ENCODE results near the gene UBE2I.

UBE2I gene

DNA sequence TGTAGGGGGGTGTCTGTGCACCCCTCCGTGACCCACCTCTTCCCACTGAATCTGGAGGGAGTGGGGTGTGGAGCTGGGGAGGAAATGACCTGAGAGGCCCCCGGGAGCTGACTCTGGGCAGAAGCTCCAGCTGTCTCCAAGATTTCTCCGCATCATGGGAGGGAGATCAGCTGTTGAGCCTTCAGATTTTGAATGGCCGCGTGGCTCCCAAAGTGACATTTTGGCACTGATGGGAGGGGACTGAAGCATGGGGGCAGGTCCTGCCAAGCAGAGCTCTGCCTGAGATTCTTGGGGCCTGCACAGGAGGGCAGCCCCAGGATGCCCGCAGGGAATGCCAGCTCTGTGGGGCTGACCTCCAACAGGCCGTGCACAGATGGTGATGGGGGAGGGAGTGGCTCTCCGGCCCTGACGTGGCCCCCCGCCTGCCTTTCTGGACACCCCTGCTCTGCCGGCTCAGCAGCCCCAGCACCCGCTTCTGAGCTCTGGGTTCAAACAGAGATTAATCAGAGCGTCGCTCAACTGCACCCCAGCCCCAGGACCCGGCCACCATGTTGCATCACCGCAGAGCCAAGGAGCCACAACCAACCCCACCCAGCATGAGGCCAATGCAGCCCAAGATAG lies 25.3 kb upstream of the UBE2I start:
- no peak for DNase-seq (ENCODE audit: low spot score)
- TF ChIP-seq, protein P1, sequence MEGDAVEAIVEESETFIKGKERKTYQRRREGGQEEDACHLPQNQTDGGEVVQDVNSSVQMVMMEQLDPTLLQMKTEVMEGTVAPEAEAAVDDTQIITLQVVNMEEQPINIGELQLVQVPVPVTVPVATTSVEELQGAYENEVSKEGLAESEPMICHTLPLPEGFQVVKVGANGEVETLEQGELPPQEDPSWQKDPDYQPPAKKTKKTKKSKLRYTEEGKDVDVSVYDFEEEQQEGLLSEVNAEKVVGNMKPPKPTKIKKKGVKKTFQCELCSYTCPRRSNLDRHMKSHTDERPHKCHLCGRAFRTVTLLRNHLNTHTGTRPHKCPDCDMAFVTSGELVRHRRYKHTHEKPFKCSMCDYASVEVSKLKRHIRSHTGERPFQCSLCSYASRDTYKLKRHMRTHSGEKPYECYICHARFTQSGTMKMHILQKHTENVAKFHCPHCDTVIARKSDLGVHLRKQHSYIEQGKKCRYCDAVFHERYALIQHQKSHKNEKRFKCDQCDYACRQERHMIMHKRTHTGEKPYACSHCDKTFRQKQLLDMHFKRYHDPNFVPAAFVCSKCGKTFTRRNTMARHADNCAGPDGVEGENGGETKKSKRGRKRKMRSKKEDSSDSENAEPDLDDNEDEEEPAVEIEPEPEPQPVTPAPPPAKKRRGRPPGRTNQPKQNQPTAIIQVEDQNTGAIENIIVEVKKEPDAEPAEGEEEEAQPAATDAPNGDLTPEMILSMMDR (IDR thresholded peaks at IDR 0.05; ENCODE audit: extremely low read depth, missing control alignments), result no peak

DNA sequence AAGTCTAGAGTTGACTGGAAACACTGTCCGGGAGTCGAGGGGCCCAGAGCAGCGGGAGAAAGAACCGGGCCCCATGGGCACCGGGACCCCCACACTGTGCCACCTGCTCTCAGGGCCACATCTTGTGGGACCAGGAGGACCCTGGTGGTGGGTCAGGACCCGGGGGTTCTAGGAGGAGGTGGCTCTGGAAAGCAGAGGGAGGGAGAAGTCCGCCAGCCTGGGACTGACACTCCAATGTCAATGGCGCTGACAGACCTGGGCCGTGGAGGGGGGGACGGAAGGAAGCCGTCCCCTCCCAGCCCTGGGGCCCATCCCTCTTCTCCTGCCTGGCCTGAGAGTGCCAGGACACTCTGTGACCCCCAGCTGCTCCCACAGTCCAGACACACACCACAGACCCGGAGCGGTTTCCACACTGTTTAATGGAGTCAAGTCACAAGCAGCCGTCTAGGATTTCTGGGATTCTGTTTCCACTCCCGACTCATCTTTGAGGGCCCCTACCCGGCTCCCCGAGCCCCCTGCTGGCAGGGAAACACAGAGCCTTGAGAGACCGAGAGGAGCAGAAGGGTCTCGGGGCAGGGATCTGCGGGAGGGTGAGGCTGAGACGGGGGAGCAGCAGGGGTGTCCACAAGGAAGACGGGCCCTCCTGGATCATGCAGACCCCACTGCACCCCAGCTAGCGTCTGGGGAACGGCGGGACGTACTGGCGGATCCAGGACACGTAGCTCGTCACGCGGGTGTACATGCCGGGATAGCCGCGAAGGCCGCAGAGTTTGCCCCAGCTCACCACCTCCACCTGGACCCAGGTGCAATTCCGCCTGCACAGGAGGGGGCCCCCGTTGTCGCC lies 23.5 kb upstream of the UBE2I start:
- no peak for DNase-seq (ENCODE audit: low spot score)
- TF ChIP-seq, protein P1 (IDR thresholded peaks at IDR 0.05; ENCODE audit: extremely low read depth, missing control alignments), result no peak

DNA sequence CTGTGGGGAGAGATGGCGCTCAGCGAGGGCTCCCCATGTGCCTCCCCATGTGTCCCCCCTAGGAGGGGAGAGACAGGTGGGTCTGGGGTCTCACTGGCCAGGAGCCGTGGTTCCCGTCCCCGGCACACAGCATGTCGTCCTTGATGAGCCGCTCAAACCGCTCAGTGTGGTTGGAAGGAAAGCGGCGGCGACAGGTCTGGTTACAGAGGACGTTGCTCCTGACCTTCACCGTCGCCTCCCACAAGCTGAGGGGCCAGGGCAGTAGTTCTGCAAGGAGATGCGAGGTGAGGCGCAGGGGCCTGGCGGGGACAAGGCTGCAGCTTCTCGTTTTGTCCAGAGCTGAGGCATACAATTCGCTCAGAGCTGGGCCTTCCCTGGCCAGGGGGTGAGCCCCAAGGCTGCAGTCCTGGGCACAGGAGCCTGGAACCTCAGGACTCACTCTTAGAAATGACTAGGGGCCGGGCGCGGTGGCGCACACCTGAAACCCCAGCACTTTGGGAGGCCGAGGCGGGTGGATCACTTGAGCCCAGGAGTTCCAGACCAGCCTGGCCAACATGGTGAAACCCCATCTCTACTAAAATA lies 22.8 kb upstream of the UBE2I start:
- TF ChIP-seq, protein P1 (IDR thresholded peaks at IDR 0.05; ENCODE audit: extremely low read depth, missing control alignments), result no peak

DNA sequence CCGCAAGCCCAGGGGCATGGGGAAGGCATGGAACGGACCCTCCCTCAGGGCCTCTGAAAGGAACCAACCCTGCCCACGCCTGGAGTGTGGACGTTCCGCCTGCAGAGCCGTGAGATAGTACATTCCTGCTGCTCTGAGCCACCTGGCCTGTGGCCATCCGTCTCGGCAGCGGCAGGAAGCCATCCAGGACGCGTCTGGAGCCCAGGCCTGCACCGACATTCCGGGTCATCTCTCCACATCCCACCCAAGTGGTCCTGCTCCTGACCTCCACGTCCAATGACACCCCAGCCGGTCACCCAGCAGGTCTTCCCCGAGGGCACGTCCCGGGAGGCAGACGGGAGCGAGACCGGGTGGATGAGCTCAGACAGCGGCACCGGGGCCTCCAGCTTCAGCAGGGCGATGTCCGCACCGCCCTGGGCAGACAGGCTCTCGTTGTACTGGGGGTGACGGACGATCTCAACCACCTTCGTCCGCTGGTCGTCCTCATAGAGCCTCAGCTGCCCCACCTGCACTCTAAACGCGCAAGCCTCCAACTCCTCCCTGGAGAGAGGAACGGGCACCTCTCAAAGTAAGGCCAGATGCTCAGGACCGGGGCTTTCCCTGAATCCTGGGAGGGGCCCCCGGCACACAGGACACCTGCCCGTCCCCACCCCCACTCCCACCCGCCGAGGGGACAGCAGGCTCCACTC lies 21.3 kb upstream of the UBE2I start:
- TF ChIP-seq, protein P1 (IDR thresholded peaks at IDR 0.05; ENCODE audit: extremely low read depth, missing control alignments), result no peak
- DNase-seq (ENCODE audit: low spot score), result no peak

More for the DNA sequence above, 22.8 kb upstream of the UBE2I start:
- no peak for DNase-seq (ENCODE audit: low spot score)

- TF ChIP-seq, protein P1 (IDR thresholded peaks at IDR 0.05; ENCODE audit: extremely low read depth, missing control alignments), result no peak
These were observed 20.5 kb upstream of the UBE2I start for GRCh38 chr16:1288813-1289476.

DNA sequence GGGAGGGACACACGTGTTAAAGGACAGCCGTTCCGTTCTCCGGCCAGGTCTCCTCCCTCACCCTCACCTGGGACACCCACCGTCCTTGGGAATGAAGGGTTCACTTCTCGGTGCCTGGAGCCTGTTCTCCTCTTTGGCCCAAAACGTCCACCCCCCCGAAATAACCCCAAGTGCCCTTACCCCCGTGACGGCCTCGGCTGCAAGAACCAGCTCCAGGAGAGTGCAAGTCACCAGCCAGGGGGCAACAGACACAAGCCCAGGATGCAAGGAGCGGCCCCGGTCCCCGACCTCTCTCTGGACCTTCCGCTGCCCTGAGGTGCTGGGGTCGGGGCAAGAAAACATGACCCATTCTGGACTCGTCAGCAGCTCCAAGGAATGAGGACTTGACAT lies 20.0 kb upstream of the UBE2I start:
- TF ChIP-seq, protein P1 (IDR thresholded peaks at IDR 0.05; ENCODE audit: extremely low read depth, missing control alignments), result no peak
- no peak for DNase-seq (ENCODE audit: low spot score)

More at GRCh38 chr16:1288813-1289476, 20.5 kb upstream of the UBE2I start:
- DNase-seq (ENCODE audit: low spot score), result no peak

Data from GM20000 (cell line).